HG02885 (cell line): ENCODE results near the gene ZNF831.

Source experiments
- ATAC-seq: cut with Tn5 transposase; IDR thresholded peaks from one replicate; pipeline ENCODE4 v1.9.1; 2021; ENCODE audit warnings: mild to moderate bottlenecking; ENCODE audit not compliant: unreplicated experiment, poor library complexity

ZNF831 gene

DNA sequence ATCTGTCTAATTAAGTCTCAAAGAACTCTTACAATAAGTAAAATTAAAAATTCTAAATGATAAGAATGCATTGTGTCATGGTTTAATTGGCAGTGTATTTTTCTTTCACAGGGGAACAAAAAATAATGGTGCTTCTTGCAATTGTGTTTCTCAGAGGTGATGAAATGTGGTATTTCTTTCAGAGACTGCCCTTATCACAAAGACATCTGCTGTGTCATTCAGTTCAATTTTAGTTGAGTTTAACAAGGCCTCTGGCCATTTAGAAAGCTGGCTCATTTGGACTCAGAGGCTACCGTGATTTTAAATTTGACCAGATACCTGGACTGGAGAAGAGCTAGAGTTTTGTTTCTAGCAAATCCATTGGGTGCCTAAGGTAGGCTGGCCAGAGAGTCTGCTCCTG is 23.6 kb upstream of the ZNF831 start:
- ATAC-seq: no peak

DNA sequence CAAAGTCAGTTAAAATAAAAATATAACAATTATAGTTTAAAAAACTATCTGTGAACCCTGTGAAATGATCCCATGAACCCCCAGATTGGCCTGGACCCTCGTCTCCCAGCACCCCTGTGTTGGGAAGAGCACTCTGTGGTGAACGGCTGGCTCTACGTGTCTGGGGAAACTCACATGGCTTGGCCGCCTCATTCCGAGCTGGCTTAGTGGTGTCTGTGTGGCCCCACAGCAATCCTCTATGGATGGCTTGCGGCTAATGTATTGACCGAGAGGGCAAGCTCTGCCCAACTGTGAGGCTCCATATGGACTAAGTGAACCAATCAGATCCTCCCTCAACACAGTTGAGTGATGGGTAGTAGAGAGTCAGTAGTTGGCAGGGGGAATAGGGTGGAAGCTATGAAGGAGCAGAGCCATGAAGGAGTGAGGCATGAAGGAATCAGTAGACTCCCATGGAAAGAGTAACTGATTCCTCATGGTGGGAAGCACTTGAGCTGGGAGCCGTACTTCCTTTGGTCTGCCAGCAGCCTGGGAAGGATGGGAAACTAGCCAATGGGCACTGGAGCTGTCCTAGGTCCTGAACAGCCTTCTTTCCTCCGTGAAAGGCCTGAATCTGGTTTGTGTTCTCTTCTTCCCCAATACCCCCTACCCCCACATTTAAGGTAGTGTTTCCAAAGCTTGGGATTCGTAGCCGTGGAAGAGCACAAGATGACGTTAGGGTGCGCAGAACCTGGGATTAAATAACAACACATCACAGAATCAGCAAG is 21.6 kb upstream of the ZNF831 start:
- ATAC-seq: no peak

DNA sequence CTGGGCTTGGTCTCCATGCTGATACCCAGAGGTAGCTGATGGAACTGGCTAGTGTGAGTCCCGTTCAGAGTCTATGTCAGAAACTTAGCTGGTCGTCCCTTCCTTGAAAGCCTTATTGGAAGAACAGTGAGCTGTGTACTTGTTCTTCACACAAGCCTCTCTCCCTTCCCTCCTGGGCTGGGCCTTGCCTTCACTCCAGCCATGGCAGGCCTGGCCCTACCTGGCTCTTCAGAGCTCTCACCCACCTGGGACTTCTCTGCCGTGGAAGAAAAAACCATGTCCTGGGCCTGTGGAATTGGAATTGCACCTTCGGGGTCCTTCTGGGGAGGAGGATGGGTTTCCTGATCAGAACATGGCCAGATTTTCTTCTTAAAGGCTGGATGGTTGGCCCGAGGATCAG is 20.3 kb upstream of the ZNF831 start:
- no peak for ATAC-seq

DNA sequence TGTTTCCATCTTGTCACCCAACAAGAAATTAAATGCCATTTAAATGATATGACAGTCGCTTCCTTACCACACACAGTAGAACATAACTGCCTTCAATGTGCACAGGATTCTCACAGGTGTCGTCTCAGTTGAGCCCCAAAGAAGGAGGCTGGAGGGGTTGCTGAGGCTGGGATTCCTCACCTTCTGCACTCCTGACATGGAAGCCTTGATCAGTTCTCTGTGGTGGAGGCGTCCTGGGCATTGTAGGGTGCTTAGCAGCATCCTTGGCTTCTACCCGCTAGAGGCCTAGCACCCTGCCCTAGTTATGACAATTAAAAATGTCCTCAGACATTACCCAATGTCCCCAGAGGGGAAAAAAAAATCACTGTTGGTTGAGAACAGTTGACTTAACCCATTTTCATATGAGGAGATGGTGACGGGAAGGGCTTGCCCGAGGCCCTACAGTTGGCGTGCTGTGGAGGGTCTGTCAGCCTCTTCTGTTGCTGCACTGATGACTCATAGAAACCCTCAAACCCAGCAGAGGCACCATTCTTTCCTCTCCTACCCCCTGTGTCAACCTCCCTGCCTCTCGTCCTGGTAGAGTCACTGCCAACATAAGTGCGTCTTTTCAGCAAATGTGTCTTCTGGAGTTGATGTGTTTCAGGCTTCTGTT is 19.3 kb upstream of the ZNF831 start:
- no peak for ATAC-seq

DNA sequence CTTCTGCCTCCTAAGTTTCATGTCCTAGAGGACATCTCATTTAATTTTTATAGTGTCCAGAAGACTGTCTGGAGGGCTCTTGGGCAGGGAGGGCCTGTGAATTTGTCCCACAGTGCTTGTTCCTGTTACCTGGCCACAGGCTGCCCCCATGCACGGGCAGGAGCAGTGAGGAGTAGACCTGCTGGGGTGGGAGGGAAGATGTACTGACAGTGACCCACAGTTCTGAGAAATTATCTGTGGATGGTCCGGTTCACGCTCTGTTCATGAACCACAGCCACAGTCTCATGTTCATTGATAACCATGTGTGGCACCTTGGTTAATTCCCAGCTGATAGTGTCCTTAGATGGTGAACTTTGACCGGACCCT is 18.8 kb upstream of the ZNF831 start:
- no peak for ATAC-seq

DNA sequence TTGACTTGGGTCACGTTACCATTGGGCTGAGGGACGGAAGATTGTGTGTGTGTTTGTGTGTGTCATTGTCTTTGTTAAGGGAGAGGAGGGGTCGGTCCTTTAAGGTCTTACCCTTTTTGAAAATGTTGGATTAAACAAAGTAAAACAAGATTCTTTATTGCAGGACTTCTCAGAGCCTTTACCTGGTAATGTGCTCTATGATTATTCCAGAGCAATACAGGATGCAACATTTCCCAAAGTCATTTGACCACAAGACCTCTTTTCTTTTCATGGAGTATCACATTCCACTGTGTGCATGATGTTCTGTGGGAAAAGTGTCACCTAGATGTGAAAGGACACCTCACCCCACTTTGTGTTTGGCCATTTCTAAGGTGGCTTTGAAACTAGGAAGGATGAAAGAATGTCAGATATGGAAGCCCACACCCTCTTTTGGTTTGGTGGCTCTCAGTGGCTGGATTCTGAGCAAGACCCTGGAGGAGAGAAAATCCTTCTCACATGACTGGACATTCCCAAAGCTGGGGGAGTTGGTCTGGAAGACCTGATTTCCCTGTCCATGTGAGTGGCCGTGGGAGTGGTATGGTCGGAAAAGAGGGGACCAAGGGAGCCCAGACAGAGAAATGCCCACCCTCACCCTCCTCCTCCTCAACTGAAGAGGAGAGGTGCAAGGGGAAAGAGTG is 18.2 kb upstream of the ZNF831 start:
- ATAC-seq: no peak

DNA sequence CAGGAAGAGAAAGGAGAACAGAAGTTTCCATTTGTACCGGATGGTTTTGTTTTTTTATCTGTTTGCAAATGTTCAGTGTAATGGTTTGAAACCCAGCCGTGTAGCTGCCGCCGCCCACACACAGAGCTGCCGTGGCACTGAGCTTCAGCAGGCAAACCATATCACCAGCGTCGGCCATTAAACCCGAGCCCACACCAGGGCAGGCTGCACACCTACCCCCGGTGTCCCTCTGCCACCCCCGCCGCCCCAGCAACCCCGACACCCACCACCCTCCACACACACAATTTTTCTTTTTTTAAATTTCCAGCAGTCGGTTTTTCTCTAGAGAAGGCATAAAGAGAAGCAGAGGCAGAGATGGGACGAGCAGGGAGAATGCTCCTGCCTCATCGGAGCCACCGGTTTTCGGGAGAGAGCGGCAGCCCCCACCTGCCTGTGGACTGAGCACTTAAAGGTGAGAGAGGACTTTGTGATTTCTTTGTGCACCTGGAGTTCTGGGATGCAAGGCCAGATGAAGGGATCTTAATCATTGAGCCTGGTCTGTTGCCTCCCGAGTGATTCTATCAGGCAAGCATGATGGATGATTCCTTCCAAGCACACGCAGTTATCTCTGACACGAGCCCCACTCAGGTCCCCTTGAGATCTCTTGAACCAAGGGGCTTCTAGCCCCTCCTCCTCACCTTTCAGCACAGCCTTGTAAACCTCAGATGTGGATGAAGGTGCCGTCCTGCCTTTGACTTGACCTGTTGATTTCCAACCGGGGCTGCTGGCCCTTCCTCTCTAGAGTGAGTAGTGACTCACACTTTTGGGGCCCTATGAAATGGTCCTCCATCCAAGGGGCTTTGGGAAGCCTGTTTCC is 17.5 kb upstream of the ZNF831 start:
- no peak for ATAC-seq

DNA sequence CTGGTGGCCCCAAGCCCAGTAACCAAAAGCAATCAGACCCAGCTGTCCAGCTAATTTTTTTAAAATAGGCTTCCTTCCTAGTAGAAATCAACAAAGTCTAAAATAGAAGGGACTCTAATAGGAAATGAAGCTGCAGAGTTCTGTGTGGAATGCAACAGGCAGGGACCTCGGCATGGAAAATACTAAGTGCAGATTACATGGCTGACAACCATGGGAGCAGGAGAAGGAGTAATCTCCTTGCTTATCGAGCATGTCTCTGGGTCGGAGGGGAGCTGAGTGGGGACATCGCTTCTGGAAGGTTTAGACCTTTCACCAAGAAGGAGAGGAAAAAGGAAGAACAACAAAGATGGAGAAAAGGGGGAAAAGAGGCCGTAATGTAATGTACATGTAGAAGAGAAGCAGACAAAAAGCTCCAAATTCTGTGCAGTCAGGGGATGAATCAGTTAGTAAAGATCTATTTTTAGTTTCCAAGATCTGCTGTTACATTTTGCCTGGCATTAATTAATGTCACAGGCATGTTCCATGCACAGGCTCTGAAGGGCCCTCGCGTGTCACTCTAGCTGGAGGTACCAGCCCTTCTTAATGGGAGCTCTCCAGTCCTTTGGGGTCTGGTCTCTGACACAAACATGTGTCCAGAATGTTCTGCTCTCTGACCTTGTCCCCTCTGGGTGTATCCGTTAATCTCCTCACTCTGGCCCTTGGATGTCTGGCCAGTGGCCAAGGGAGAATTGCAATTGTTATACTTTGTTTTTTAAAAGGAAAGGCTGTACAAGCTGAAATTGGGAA is 16.6 kb upstream of the ZNF831 start:
- ATAC-seq: no peak

DNA sequence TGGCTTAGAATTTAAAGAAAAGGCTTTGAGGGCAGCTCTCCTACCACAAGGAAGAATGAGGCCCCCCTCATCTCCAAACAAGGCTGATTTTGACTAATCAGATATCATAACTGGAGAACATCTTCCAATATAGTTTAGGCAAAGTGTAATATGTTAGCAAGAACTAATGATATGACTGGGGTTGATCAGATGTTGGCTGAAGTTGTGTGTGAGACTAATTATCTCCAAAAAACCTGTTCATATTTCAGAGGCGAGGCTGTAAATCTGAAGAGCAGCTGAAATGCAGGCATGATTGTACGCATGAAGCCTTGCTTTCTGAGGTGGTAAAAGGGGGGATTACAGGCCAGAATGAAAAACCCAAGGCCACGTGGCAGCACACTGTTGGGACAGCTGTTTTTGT is 16.0 kb upstream of the ZNF831 start:
- ATAC-seq: no peak

DNA sequence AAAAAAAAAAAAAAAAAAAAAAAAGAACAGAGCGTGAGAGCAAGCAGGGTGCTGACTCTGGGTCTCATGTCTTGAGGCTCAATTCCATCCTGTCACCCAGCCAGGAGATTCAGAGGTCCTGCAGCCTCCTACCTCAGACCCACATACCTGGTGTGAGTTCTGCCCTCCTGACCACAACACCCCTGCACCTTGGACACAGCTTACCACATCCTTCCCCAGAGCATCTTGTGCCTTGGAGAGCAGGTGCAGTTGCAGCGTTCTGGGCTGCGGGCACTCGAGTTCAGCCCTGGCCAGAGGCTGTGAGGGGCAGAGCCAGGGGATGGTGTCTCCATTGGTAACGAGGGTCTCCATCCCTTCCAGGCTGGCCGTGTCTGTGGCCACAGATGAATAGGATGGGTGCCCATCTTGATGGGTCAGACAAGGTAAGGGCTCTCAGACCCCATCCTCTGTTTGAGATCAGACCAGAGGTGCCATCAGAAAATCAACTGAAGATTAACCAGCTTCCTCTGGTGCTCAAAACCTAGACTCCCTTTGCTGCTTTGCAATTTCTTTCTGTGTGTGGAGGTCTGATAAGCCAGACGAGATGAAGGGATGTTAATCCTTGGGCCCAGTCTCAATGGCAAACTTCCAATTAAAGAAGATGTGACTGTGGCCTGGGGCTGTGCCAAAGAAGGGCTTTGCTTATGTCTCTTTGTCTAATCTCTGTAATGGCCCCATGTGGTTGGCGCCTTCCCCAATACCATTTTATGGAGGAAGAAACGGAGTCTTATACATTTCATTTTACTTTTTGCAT is 14.7 kb upstream of the ZNF831 start:
- ATAC-seq: no peak

DNA sequence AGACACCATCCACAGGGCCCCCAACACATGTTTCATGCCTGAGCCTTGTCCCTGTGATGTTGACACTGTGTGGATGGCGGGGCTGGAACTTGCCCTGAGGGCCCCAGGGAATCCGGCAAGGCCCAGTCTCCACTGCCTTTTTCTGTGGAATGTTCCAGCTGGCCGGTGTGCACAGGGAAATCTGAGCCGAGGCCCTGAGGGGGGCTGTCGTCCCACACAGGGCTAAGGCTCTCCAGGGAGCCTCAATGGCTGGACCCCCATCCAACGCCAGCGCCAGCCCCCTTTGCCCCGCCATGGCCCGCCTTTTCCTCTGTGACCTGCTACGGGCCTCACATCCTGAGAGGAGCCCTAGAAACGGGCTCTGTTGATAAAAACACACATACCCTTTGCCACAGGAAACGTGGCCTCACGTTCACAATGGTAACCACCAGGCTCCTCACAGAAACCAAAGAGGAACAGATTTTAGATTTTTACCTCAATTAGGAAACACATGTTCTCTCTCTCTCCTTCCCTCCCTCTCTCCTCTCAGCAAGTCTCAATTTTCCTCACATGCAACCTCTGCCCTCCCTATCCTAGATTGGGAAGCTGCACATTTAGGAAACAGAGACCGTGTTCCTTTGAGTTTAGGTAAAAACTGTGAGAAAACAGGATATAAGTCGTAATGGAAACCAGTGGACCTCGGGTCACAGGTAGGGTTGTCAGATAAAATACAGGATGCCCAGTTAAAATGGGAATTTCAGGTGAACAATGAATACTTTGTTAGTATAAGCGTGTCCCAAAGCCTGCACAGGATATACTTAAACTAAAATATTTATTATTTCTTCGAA is 13.7 kb upstream of the ZNF831 start:
- ATAC-seq: peak; percentile 45

DNA sequence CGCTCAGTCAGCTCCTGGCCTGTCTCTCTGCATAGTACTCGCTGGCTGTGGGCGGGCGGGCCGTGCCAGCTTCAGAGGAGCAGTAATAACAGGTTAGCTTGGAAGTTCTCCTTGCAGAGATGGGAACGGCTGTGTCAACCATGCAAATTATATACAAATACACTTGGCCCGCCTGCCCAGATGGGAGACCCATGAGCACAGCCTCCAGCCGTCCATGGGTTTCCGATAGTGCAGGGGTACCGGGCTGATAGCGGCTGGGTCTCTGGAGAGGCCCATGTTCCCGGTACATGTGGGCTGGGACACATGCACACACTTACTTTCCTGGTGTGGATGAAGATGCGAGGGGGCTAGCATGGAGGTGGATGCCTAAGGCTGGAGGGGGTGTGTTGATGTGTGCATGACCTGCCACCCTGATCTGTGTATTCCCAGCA is 12.8 kb upstream of the ZNF831 start:
- ATAC-seq: no peak

DNA sequence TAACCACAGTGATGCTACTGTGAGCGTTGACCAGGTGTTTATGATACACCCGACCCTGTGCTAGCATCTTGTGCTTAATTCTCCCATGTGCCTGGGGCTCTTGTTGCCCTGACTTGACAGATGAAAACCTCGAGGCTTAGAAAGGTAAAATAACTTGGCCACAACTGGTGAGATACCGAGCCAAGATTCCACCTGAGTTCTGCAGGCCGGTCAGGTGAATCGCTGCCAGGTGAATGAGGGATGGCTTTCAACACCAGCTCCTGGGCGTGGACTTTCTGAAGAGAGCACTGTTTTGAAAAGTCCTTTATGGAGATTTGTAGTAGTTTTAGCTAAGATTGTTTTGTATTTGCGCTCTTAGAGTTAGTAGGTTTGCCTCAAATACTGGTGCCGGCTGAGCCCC is 12.2 kb upstream of the ZNF831 start:
- ATAC-seq: no peak

DNA sequence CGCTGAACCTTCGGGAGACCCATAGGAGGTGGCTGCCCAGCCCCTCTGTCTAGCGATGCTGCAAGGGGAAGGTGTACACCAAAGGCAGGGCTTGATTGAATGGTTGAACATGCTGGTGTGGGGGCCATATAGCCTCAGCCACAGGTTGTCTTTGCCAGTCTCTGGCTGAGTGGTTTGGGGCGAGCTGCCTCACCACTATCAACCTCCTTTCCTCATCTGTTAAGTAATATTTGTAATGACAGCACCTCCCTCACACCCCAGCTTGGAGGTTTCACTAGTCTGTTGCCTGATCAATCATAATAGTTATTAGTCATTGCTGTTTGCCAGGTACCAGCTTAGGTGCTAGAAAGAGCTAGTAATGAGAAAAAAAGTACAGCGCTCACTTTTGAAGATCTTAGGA is 11.8 kb upstream of the ZNF831 start:
- no peak for ATAC-seq

DNA sequence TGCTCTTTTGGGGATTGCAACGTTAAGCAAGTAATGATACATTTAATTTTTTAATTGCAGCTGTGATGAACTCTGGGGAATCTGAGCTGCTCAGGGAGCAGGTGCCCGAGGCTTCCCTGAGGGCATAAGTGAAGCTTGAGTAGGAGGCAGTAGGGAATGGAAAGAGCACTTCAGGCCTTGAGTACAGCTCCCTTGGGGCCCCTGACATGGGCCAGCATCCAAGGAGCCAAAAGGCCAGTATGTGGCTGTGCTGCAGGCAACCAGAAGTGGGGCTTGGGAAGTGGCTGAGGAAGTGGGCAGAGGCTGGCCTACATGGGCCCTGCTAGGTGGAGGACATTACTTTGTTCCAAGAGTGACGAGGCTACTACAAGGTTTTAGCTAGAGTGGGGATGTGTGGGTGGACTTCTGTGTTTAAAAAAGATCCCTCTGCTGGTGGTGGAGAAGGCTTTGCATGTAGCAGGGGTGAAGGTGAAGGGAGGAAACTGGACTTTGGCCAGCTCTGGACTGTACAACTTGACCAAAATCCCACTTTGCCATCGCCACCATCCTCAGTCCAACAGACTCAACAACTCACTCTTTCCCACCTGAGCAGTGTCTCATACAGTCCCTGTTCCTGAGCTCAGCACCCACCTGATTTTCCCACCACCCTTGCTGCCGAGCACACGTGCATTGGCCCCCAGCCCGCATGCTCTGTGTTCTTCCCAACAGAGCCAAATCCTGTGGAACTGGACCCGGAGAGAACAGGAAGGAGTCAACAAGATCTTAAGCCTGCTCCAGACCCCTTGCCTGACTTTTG is 10.9 kb upstream of the ZNF831 start:
- ATAC-seq: no peak

DNA sequence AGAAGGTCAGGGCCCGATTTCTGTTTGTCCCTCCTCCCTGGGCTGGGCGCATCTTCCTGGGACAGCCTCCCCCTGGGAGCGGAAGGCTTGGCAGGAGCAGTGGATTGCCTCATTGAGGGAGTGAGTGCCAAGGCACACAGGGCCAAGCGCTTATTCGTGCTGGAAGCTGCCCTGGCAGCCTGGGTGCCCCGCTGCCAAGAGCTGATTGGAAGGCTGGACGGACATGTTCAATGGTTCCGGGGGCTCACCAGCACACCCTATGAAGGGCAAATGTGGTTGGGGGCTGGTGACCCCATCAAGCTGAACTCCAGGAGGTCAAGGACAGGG is 10.3 kb upstream of the ZNF831 start:
- no peak for ATAC-seq

DNA sequence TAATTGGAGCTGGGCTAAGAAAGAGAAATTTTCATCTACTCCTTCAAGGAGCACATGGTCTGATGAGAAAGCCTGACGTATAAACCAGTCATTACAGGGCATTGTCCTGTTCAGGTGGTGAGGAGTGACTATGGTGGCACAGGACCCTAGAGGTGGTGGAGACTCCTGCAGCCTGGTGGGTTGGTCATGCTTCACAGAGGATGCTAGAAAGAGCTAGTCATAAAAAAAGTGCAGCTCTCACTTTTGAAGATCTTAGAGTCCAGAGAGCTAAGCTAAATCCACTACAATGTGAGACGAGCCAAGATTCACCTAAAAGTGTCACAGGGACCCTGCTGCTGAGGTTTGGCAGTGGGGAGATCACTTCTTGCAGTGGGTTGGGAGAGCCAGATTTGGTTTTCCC is 9.8 kb upstream of the ZNF831 start:
- no peak for ATAC-seq
